KMS-11 (cell line): ENCODE measurements around the gene BCAN.

Experiments
- H2AFZ ChIP-seq: fragments of 200-600 bp; sonication (generic); 2 replicates; pipeline ENCODE4 v1.6.1; 2016; ENCODE audit warnings: antibody characterized with exemption, mixed run types, low read depth
- H3K27ac ChIP-seq: fragments of 200-600 bp; sonication (generic); 2 replicates; pipeline ENCODE4 v1.6.1; 2016; ENCODE audit warnings: mild to moderate bottlenecking, mixed run types
- H3K27me3 ChIP-seq: fragments of 200-600 bp; sonication (generic); 2 replicates; pipeline ENCODE4 v1.6.1; 2017; ENCODE audit warnings: mild to moderate bottlenecking, low read depth, mixed run types, moderate library complexity; ENCODE audit not compliant: insufficient read depth
- H3K36me3 ChIP-seq: fragments of 200-600 bp; sonication (generic); 2 replicates; pipeline ENCODE4 v1.6.1; 2017; ENCODE audit warnings: mild to moderate bottlenecking, mixed run types; ENCODE audit not compliant: insufficient read depth
- H3K4me1 ChIP-seq: fragments of 200-600 bp; sonication (generic); 2 replicates; pipeline ENCODE4 v1.6.1; 2016; ENCODE audit warnings: mild to moderate bottlenecking, low read depth, mixed run types; ENCODE audit not compliant: poor library complexity, severe bottlenecking
- H3K4me2 ChIP-seq: fragments of 200-600 bp; sonication (generic); 2 replicates; pipeline ENCODE4 v1.7.0; 2016; ENCODE audit warnings: mild to moderate bottlenecking, mixed run types
- H3K4me3 ChIP-seq: fragments of 200-600 bp; sonication (generic); IDR thresholded peaks from 2 replicates; pipeline ENCODE4 v1.6.1; 2017; ENCODE audit warnings: low read depth, low read length, mixed read lengths; ENCODE audit not compliant: insufficient read depth
- H3K79me2 ChIP-seq: fragments of 200-600 bp; sonication (generic); 2 replicates; pipeline ENCODE4 v1.6.1; 2016; ENCODE audit warnings: low read depth, mixed run types; ENCODE audit not compliant: insufficient read depth
- H3K9ac ChIP-seq: fragments of 200-600 bp; sonication (generic); 2 replicates; pipeline ENCODE4 v1.6.1; 2016; ENCODE audit warnings: mild to moderate bottlenecking, mixed run types
- H4K20me1 ChIP-seq: fragments of 200-600 bp; sonication (generic); 2 replicates; pipeline ENCODE4 v1.6.1; 2016; ENCODE audit warnings: mild to moderate bottlenecking, mixed run types; ENCODE audit not compliant: insufficient read depth
- CTCF ChIP-seq: fragments of 200-600 bp; sonication (generic); conservative IDR thresholded peaks from 2 replicates; pipeline ENCODE4 v1.6.1; 2017; ENCODE audit warnings: low read depth, mild to moderate bottlenecking, antibody characterized with exemption, low read length, moderate library complexity, mixed read lengths

BCAN gene

GRCh38 chr1:156640842-156641706 is 843 bp upstream of the BCAN start:
- TF ChIP-seq CTCF, result no peak
- peaks cover 97% of the 10 kb centered on the region for H3K27me3 ChIP-seq
- H3K36me3 ChIP-seq, result no peaks in the 10 kb centered on the region
- no peak overlapping the region for H3K9ac ChIP-seq
- H3K79me2 ChIP-seq, result no peaks in the 10 kb centered on the region
- H4K20me1 ChIP-seq, result no peaks in the 10 kb centered on the region
- H3K4me2 ChIP-seq, result no peak overlapping the region
- no peak overlapping the region for H2AFZ ChIP-seq
- H3K4me1 ChIP-seq, result peaks cover 15% of the 10 kb centered on the region
- H3K4me3 ChIP-seq, result no peak overlapping the region
- H3K27ac ChIP-seq, result no peak overlapping the region

GRCh38 chr1:156642265-156643048 is 540 bp downstream of the BCAN start:
- no peak overlapping the region for H2AFZ ChIP-seq
- no peak for TF ChIP-seq CTCF
- H3K36me3 ChIP-seq, result no peaks in the 10 kb centered on the region
- H3K79me2 ChIP-seq, result no peaks in the 10 kb centered on the region
- peaks cover 15% of the 10 kb centered on the region for H3K4me1 ChIP-seq
- H3K9ac ChIP-seq, result no peak overlapping the region
- no peak overlapping the region for H3K27ac ChIP-seq
- peaks cover 98% of the 10 kb centered on the region for H3K27me3 ChIP-seq
- no peaks in the 10 kb centered on the region for H4K20me1 ChIP-seq
- H3K4me3 ChIP-seq, result no peak overlapping the region
- H3K4me2 ChIP-seq, result no peak overlapping the region

GRCh38 chr1:156643049-156643777 is 1.3 kb downstream of the BCAN start:
- no peak overlapping the region for H3K27ac ChIP-seq
- no peaks in the 10 kb centered on the region for H3K79me2 ChIP-seq
- no peak overlapping the region for H3K9ac ChIP-seq
- peaks cover 98% of the 10 kb centered on the region for H3K27me3 ChIP-seq
- H3K4me1 ChIP-seq, result peaks cover 15% of the 10 kb centered on the region
- H4K20me1 ChIP-seq, result no peaks in the 10 kb centered on the region
- no peak for TF ChIP-seq CTCF
- no peak overlapping the region for H3K4me2 ChIP-seq
- H3K36me3 ChIP-seq, result no peaks in the 10 kb centered on the region
- H3K4me3 ChIP-seq, result no peak overlapping the region
- no peak overlapping the region for H2AFZ ChIP-seq

DNA sequence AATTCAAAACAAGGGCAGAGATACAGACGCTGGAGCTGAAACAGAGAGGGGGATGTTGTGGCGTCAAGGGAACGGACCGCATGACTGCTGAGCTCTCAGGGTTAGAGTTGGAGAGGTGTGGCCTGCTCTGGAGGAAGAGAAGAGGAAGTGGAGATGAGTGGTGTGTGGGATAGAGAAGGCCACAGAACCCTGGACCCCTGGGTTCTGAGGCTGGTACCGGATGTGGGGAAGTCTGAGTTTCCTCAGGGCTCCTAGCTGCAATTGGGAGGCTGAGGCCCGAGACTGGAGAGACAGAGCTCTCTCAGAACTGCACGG is 1.8 kb downstream of the BCAN start:
- Histone ChIP-seq H3K4me2 (no peak overlapping the region), H3K79me2 (no peaks in the 10 kb centered on the region), H3K4me3 (no peak overlapping the region), H4K20me1 (no peaks in the 10 kb centered on the region), H2AFZ (no peak overlapping the region), H3K9ac (no peak overlapping the region), H3K27ac (no peak overlapping the region), H3K27me3 (peaks cover 98% of the 10 kb centered on the region), H3K36me3 (no peaks in the 10 kb centered on the region), H3K4me1 (peaks cover 14% of the 10 kb centered on the region)
- no peak for TF ChIP-seq CTCF
